ENCODE results near the gene FAM168B. TPM values are rescaled to one million over a fixed set of nuclear protein-coding genes. Genes with fewer than 3 reads are reported as not detected.

The FAM168B gene
- total RNA-seq, 2 experiments from 2014 or later, result 74.1 to 76.4 TPM

GRCh38 chr2:131046028-131046917 lies 47.0 kb downstream of the FAM168B start:
- Mint-ChIP-seq H3K27me3 (peaks cover under 1% of the 10 kb centered on the region), H3K36me3 (ENCODE audit: low read depth) (peaks cover 47% of the 10 kb centered on the region), H3K9me3 (no peaks in the 10 kb centered on the region), H3K4me3 (no peak overlapping the region), H3K27ac (peak overlapping the region; percentile 30), H3K4me1 (ENCODE audit: low read depth) (peaks cover 13% of the 10 kb centered on the region)
- no peak overlapping the region for H3K4me3 ChIP-seq (ENCODE audit: low read length)
- no peak for ATAC-seq (ENCODE audit: poor library complexity)
- intact Hi-C loops (cut with DNase I, micrococcal nuclease), result no loop called here
- no peak overlapping the region for H3K27ac ChIP-seq (ENCODE audit: low read depth in 1 of 2, low read length in 2 of 2)
- ChIA-PET CTCF (interaction anchor here (1.2 kb wide), 1 partner anchor 99 kb away, joined by 3 read pairs; no protein-coding TSS in a partner anchor), POLR2A (interaction anchor here (1.1 kb wide), 1 partner anchor 46 kb away, joined by 3 read pairs; no protein-coding TSS in a partner anchor)
- H3K36me3 ChIP-seq (ENCODE audit: insufficient read depth, low read length), result peaks cover 42% of the 10 kb centered on the region
- DNase-seq, result peak in 1 of 14 experiments; percentile 11
- no peaks in the 10 kb centered on the region for H3K27me3 ChIP-seq (ENCODE audit: control insufficient read depth in 1 of 2, insufficient read depth in 2 of 2, low read length in 2 of 2)
- peaks cover 14% of the 10 kb centered on the region for H3K4me1 ChIP-seq (ENCODE audit: insufficient read depth, low read length)
- no peaks in the 10 kb centered on the region for H3K9me3 ChIP-seq (ENCODE audit: control insufficient read depth in 1 of 2, insufficient read depth in 1 of 2, low read length in 2 of 2)
- TF ChIP-seq CTCF (IDR thresholded peaks at IDR 0.05), result no peak

- CTCF ChIA-PET, result no interaction called here
- Histone ChIP-seq H3K4me1 (ENCODE audit: insufficient read depth, low read length) (peaks cover 22% of the 10 kb centered on the region), H3K9me3 (ENCODE audit: control insufficient read depth in 1 of 2, insufficient read depth in 1 of 2, low read length in 2 of 2) (no peaks in the 10 kb centered on the region), H3K27me3 (ENCODE audit: control insufficient read depth in 1 of 2, insufficient read depth in 2 of 2, low read length in 2 of 2) (no peaks in the 10 kb centered on the region), H3K36me3 (ENCODE audit: insufficient read depth, low read length) (peaks cover 34% of the 10 kb centered on the region), H3K27ac (ENCODE audit: low read depth in 1 of 2, low read length in 2 of 2) (no peak overlapping the region), H3K4me3 (ENCODE audit: low read length) (no peak overlapping the region)
- intact Hi-C loops (cut with DNase I, micrococcal nuclease), result no loop called here
- H3K4me3 Mint-ChIP-seq, result no peak overlapping the region
- H3K9me3 Mint-ChIP-seq, result no peaks in the 10 kb centered on the region
- H3K4me1 Mint-ChIP-seq (ENCODE audit: low read depth), result peaks cover 21% of the 10 kb centered on the region
- ATAC-seq (ENCODE audit: poor library complexity) (no peak), DNase-seq (no peak)
- peaks cover 46% of the 10 kb centered on the region for H3K36me3 Mint-ChIP-seq (ENCODE audit: low read depth)
- peaks cover 5% of the 10 kb centered on the region for H3K27me3 Mint-ChIP-seq
- POLR2A ChIA-PET, result interaction anchor here (1.1 kb wide), 1 partner anchor 47 kb away, joined by 3 read pairs; no protein-coding TSS in a partner anchor
- no peak overlapping the region for H3K27ac Mint-ChIP-seq
- TF ChIP-seq CTCF (IDR thresholded peaks at IDR 0.05), result no peak
Observed at GRCh38 chr2:131045286-131046027, 47.8 kb downstream of the FAM168B start.

- no peaks in the 10 kb centered on the region for H3K9me3 Mint-ChIP-seq
- intact Hi-C loops (cut with DNase I, micrococcal nuclease), result no loop called here
- peaks cover 39% of the 10 kb centered on the region for H3K36me3 Mint-ChIP-seq (ENCODE audit: low read depth)
- TF ChIP-seq CTCF (IDR thresholded peaks at IDR 0.05), result no peak
- no peaks in the 10 kb centered on the region for H3K27me3 ChIP-seq (ENCODE audit: control insufficient read depth in 1 of 2, insufficient read depth in 2 of 2, low read length in 2 of 2)
- H3K4me1 Mint-ChIP-seq (ENCODE audit: low read depth), result peaks cover 26% of the 10 kb centered on the region
- peaks cover 29% of the 10 kb centered on the region for H3K4me1 ChIP-seq (ENCODE audit: insufficient read depth, low read length)
- peaks cover 27% of the 10 kb centered on the region for H3K36me3 ChIP-seq (ENCODE audit: insufficient read depth, low read length)
- peaks cover 5% of the 10 kb centered on the region for H3K27me3 Mint-ChIP-seq
- H3K27ac ChIP-seq (ENCODE audit: low read depth in 1 of 2, low read length in 2 of 2), result no peak overlapping the region
- DNase-seq (no peak), ATAC-seq (ENCODE audit: poor library complexity) (no peak)
- no peaks in the 10 kb centered on the region for H3K9me3 ChIP-seq (ENCODE audit: control insufficient read depth in 1 of 2, insufficient read depth in 1 of 2, low read length in 2 of 2)
- H3K4me3 Mint-ChIP-seq, result no peak overlapping the region
- no peak overlapping the region for H3K27ac Mint-ChIP-seq
- no peak overlapping the region for H3K4me3 ChIP-seq (ENCODE audit: low read length)
- POLR2A ChIA-PET, result no interaction called here
- CTCF ChIA-PET, result no interaction called here
Observed at GRCh38 chr2:131044757-131045150, 48.5 kb downstream of the FAM168B start.

All from CD4-positive, alpha-beta T cell (primary cell).